Tibial nerve (tissue), 3 donors: ENCODE results near the gene FGD5.

Experiments
- CTCF ChIP-seq, 5 experiments: fragments of 200-600 bp in 3 of 5; fragments of 450-650 bp in 2 of 5; sonication (generic) in 3 of 5; IDR thresholded peaks; one replicate each; pipeline ENCODE4 v1.5.1; 2016 to 2019; ENCODE audit warnings: antibody characterized with exemption in 5 of 5, mild to moderate bottlenecking in 3 of 5, moderate library complexity in 2 of 5
- POLR2A ChIP-seq, 2 donors: fragments of 450-650 bp; IDR thresholded peaks; one replicate each; pipeline ENCODE4 v1.6.1; 2017; ENCODE audit warnings: antibody characterized with exemption in 2 of 2, mild to moderate bottlenecking in 2 of 2, moderate library complexity in 2 of 2

- TF ChIP-seq CTCF (IDR thresholded peaks at IDR 0.05) (no peak), POLR2A (IDR thresholded peaks at IDR 0.05) (no peak)
Measured at GRCh38 chr3:14789221-14789620, 29.5 kb upstream of the FGD5 start.
